ENCODE data around the gene CDKN2AIPNL. TPM values are rescaled to one million over a fixed set of nuclear protein-coding genes. Genes with fewer than 3 reads are reported as not detected.

Gene CDKN2AIPNL
- total RNA-seq, 4 donors from 2014 or later = 12.3 to 18.9 (median 15.1) TPM

GRCh38 chr5:134445856-134446818 is 34.5 kb upstream of the CDKN2AIPNL start:
- TF ChIP-seq CTCF (IDR thresholded peaks at IDR 0.05) = no peak
- TF ChIP-seq POLR2A (IDR thresholded peaks at IDR 0.05) = no peak
- intact Hi-C loops (cut with DNase I; ENCODE audit: low total_unique reads) = no loop called here
- WGBS, 2 donors = 97 to 98% methylated on average over 8 of the region's 8 CpGs
- DNase-seq (ENCODE audit: low spot score in 2 of 2) = no peak
- no peak overlapping the region for H3K4me3 ChIP-seq (ENCODE audit: low read depth, poor library complexity, severe bottlenecking)

GRCh38 chr5:134444941-134445471 is 33.3 kb upstream of the CDKN2AIPNL start:
- 89 to 90% methylated on average over 5 of the region's 5 CpGs for WGBS, 2 donors
- no peak overlapping the region for H3K4me3 ChIP-seq (ENCODE audit: low read depth, poor library complexity, severe bottlenecking)
- intact Hi-C loops (cut with DNase I; ENCODE audit: low total_unique reads) = no loop called here
- TF ChIP-seq POLR2A (IDR thresholded peaks at IDR 0.05) (no peak), CTCF (IDR thresholded peaks at IDR 0.05) (no peak)
- DNase-seq (ENCODE audit: low spot score in 2 of 2) = no peak

- DNase-seq (ENCODE audit: low spot score in 2 of 2) = no peak
- TF ChIP-seq POLR2A (IDR thresholded peaks at IDR 0.05) = no peak
- intact Hi-C loops (cut with DNase I; ENCODE audit: low total_unique reads) = no loop called here
- 44 to 48% methylated on average over 3 of the region's 3 CpGs for WGBS, 2 donors
- H3K4me3 ChIP-seq (ENCODE audit: low read depth, poor library complexity, severe bottlenecking) = no peak overlapping the region
Observed at GRCh38 chr5:134440201-134440755, 28.6 kb upstream of the CDKN2AIPNL start.

- intact Hi-C loops (cut with DNase I; ENCODE audit: low total_unique reads) = no loop called here
- DNase-seq (ENCODE audit: low spot score in 2 of 2) = peak; percentile 90 to 95
- H3K4me3 ChIP-seq (ENCODE audit: low read depth, poor library complexity, severe bottlenecking) = no peak overlapping the region
- 12 to 21% methylated on average over 7 of the region's 7 CpGs for WGBS, 2 donors
- TF ChIP-seq POLR2A (IDR thresholded peaks at IDR 0.05) = no peak
- TF ChIP-seq CTCF (IDR thresholded peaks at IDR 0.05) = no peak
Observed at GRCh38 chr5:134439210-134439654, 27.6 kb upstream of the CDKN2AIPNL start.

- WGBS, 2 donors = 80 to 81% methylated on average over 7 of the region's 7 CpGs
- no peak for DNase-seq (ENCODE audit: low spot score in 2 of 2)
- H3K4me3 ChIP-seq (ENCODE audit: low read depth, poor library complexity, severe bottlenecking) = no peak overlapping the region
- TF ChIP-seq POLR2A (IDR thresholded peaks at IDR 0.05) (no peak), CTCF (IDR thresholded peaks at IDR 0.05) (no peak)
- intact Hi-C loops (cut with DNase I; ENCODE audit: low total_unique reads) = no loop called here
Observed at GRCh38 chr5:134438721-134439123, 27.0 kb upstream of the CDKN2AIPNL start.
